KOPT-K1 (cell line): ENCODE measurements around the gene MEX3C.

ENCODE experiments used
- H3K27ac ChIP-seq: fragments of 200-600 bp; sonication (generic); 2 replicates; pipeline ENCODE4 v1.5.1; 2016; ENCODE audit warnings: antibody characterized with exemption, mild to moderate bottlenecking, low read depth, low read length; ENCODE audit not compliant: poor library complexity, severe bottlenecking
- H3K36me3 ChIP-seq: fragments of 200-600 bp; sonication (generic); 2 replicates; pipeline ENCODE4 v1.5.1; 2017; ENCODE audit warnings: antibody characterized with exemption, mild to moderate bottlenecking, low read length, moderate library complexity; ENCODE audit not compliant: insufficient read depth
- H3K9me3 ChIP-seq: fragments of 200-600 bp; sonication (generic); 2 replicates; pipeline ENCODE4 v1.5.1; 2017; ENCODE audit warnings: antibody characterized with exemption, low read length, mild to moderate bottlenecking; ENCODE audit not compliant: insufficient read depth, poor library complexity, severe bottlenecking

The MEX3C gene

GRCh38 chr18:51151568-51152511 lies 45.6 kb downstream of the MEX3C start:
- Histone ChIP-seq H3K9me3 (no peaks in the 10 kb centered on the region), H3K27ac (no peak overlapping the region), H3K36me3 (no peaks in the 10 kb centered on the region)

- Histone ChIP-seq H3K36me3 (no peaks in the 10 kb centered on the region), H3K27ac (no peak overlapping the region), H3K9me3 (no peaks in the 10 kb centered on the region)
These were observed 46.3 kb downstream of the MEX3C start for GRCh38 chr18:51151185-51151567.

GRCh38 chr18:51150113-51150700 lies 47.3 kb downstream of the MEX3C start:
- no peaks in the 10 kb centered on the region for H3K36me3 ChIP-seq
- no peak overlapping the region for H3K27ac ChIP-seq
- no peaks in the 10 kb centered on the region for H3K9me3 ChIP-seq

GRCh38 chr18:51149670-51150069 lies 47.8 kb downstream of the MEX3C start:
- Histone ChIP-seq H3K27ac (no peak overlapping the region), H3K9me3 (no peaks in the 10 kb centered on the region), H3K36me3 (no peaks in the 10 kb centered on the region)

GRCh38 chr18:51146909-51147308 lies 50.6 kb downstream of the MEX3C start:
- Histone ChIP-seq H3K36me3 (no peaks in the 10 kb centered on the region), H3K27ac (no peak overlapping the region), H3K9me3 (no peaks in the 10 kb centered on the region)

- Histone ChIP-seq H3K36me3 (no peaks in the 10 kb centered on the region), H3K9me3 (no peaks in the 10 kb centered on the region), H3K27ac (no peak overlapping the region)
These were observed 58.5 kb downstream of the MEX3C start for GRCh38 chr18:51138936-51139335.

- Histone ChIP-seq H3K36me3 (no peaks in the 10 kb centered on the region), H3K27ac (no peak overlapping the region), H3K9me3 (no peaks in the 10 kb centered on the region)
These were observed 59.6 kb downstream of the MEX3C start for GRCh38 chr18:51137891-51138290.

GRCh38 chr18:51137026-51137729 lies 60.3 kb downstream of the MEX3C start:
- Histone ChIP-seq H3K36me3 (no peaks in the 10 kb centered on the region), H3K9me3 (no peaks in the 10 kb centered on the region), H3K27ac (no peak overlapping the region)

- H3K36me3 ChIP-seq = no peaks in the 10 kb centered on the region
- H3K27ac ChIP-seq = no peak overlapping the region
- no peaks in the 10 kb centered on the region for H3K9me3 ChIP-seq
These were observed 61.7 kb downstream of the MEX3C start for GRCh38 chr18:51135795-51136194.

- H3K36me3 ChIP-seq = no peaks in the 10 kb centered on the region
- H3K27ac ChIP-seq = no peak overlapping the region
- H3K9me3 ChIP-seq = no peaks in the 10 kb centered on the region
These were observed 62.1 kb downstream of the MEX3C start for GRCh38 chr18:51135364-51135763.

GRCh38 chr18:51134721-51135120 lies 62.8 kb downstream of the MEX3C start:
- H3K36me3 ChIP-seq = no peaks in the 10 kb centered on the region
- H3K9me3 ChIP-seq = no peaks in the 10 kb centered on the region
- no peak overlapping the region for H3K27ac ChIP-seq

- H3K9me3 ChIP-seq = no peaks in the 10 kb centered on the region
- H3K27ac ChIP-seq = no peak overlapping the region
- H3K36me3 ChIP-seq = no peaks in the 10 kb centered on the region
These were observed 63.8 kb downstream of the MEX3C start for GRCh38 chr18:51133580-51134160.

GRCh38 chr18:51132256-51132935 lies 65.1 kb downstream of the MEX3C start:
- no peaks in the 10 kb centered on the region for H3K9me3 ChIP-seq
- H3K27ac ChIP-seq = no peak overlapping the region
- H3K36me3 ChIP-seq = no peaks in the 10 kb centered on the region

GRCh38 chr18:51128533-51128932 lies 68.9 kb downstream of the MEX3C start:
- no peaks in the 10 kb centered on the region for H3K36me3 ChIP-seq
- no peaks in the 10 kb centered on the region for H3K9me3 ChIP-seq
- no peak overlapping the region for H3K27ac ChIP-seq

- no peak overlapping the region for H3K27ac ChIP-seq
- H3K36me3 ChIP-seq = no peaks in the 10 kb centered on the region
These were observed 69.8 kb downstream of the MEX3C start for GRCh38 chr18:51127664-51128063.

More at GRCh38 chr18:51127664-51128063, 69.8 kb downstream of the MEX3C start:
- no peaks in the 10 kb centered on the region for H3K9me3 ChIP-seq
